HEK293T (cell line): ENCODE measurements around the gene MCM7.

ENCODE experiments used
- HDGF ChIP-seq: fragments of 450-650 bp; IDR thresholded peaks from 2 replicates; pipeline ENCODE4 v1.6.1; 2017; ENCODE audit warnings: antibody characterized with exemption, borderline replicate concordance
- L3MBTL2 ChIP-seq: fragments of 450-650 bp; conservative IDR thresholded peaks from 2 replicates; pipeline ENCODE4 v1.6.1; 2016; ENCODE audit warnings: mild to moderate bottlenecking

GRCh38 chr7:100132126-100132525 is 30.9 kb upstream of the MCM7 start:
- TF ChIP-seq L3MBTL2 (no peak), HDGF (no peak)
